ENCODE results near the gene NUDT3.

DNA sequence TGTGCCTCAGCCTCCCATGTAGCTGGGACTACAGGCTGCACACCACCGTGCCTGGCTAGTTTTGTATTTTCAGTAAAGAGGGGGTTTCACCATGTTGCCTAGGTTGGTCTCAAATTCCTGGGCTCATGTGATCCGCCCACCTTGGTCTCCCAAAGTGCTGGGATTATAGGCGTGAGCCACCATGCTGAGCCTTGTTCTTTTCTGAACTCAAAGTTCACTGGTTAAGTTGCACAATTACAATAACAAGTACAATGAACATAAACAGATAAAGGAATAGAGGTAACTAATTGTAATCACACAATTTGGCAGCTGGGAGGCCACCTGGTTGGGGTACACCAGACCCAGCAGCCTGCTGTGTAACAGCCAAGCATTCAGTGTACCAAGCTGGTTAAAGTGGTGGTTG lies 6.7 kb downstream of the NUDT3 start:
- TF ChIP-seq, protein P1, sequence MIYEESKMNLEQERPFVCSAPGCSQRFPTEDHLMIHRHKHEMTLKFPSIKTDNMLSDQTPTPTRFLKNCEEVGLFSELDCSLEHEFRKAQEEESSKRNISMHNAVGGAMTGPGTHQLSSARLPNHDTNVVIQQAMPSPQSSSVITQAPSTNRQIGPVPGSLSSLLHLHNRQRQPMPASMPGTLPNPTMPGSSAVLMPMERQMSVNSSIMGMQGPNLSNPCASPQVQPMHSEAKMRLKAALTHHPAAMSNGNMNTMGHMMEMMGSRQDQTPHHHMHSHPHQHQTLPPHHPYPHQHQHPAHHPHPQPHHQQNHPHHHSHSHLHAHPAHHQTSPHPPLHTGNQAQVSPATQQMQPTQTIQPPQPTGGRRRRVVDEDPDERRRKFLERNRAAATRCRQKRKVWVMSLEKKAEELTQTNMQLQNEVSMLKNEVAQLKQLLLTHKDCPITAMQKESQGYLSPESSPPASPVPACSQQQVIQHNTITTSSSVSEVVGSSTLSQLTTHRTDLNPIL (CRISPR knock-in tag; IDR thresholded peaks at IDR 0.05; ENCODE audit: low read depth) = no peak
- no peak for TF ChIP-seq ARNTL (CRISPR knock-in tag; IDR thresholded peaks at IDR 0.05; ENCODE audit: borderline replicate concordance, low read depth)
- no peak for TF ChIP-seq ESRRG (CRISPR knock-in tag; IDR thresholded peaks at IDR 0.05)
- no peak for TF ChIP-seq ZC3H10 (CRISPR knock-in tag; IDR thresholded peaks at IDR 0.05)
- TF ChIP-seq ZFP30 (CRISPR knock-in tag; IDR thresholded peaks at IDR 0.05) = no peak
- TF ChIP-seq, protein P2, sequence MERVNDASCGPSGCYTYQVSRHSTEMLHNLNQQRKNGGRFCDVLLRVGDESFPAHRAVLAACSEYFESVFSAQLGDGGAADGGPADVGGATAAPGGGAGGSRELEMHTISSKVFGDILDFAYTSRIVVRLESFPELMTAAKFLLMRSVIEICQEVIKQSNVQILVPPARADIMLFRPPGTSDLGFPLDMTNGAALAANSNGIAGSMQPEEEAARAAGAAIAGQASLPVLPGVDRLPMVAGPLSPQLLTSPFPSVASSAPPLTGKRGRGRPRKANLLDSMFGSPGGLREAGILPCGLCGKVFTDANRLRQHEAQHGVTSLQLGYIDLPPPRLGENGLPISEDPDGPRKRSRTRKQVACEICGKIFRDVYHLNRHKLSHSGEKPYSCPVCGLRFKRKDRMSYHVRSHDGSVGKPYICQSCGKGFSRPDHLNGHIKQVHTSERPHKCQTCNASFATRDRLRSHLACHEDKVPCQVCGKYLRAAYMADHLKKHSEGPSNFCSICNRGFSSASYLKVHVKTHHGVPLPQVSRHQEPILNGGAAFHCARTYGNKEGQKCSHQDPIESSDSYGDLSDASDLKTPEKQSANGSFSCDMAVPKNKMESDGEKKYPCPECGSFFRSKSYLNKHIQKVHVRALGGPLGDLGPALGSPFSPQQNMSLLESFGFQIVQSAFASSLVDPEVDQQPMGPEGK (CRISPR knock-in tag; IDR thresholded peaks at IDR 0.05; ENCODE audit: borderline replicate concordance) = no peak
- no peak for TF ChIP-seq RARB (CRISPR knock-in tag; IDR thresholded peaks at IDR 0.05)
- no peak for TF ChIP-seq ZFP3 (CRISPR knock-in tag; IDR thresholded peaks at IDR 0.05)
- TF ChIP-seq ZNF8 (CRISPR knock-in tag; IDR thresholded peaks at IDR 0.05) = no peak
- TF ChIP-seq, protein P3, sequence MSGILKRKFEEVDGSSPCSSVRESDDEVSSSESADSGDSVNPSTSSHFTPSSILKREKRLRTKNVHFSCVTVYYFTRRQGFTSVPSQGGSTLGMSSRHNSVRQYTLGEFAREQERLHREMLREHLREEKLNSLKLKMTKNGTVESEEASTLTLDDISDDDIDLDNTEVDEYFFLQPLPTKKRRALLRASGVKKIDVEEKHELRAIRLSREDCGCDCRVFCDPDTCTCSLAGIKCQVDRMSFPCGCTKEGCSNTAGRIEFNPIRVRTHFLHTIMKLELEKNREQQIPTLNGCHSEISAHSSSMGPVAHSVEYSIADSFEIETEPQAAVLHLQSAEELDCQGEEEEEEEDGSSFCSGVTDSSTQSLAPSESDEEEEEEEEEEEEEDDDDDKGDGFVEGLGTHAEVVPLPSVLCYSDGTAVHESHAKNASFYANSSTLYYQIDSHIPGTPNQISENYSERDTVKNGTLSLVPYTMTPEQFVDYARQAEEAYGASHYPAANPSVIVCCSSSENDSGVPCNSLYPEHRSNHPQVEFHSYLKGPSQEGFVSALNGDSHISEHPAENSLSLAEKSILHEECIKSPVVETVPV (CRISPR knock-in tag; IDR thresholded peaks at IDR 0.05) = no peak
- no peak for TF ChIP-seq OSR1 (CRISPR knock-in tag; IDR thresholded peaks at IDR 0.05)
- TF ChIP-seq BACH2 (CRISPR knock-in tag; IDR thresholded peaks at IDR 0.05; ENCODE audit: borderline replicate concordance) = no peak
- TF ChIP-seq ZNF70 (CRISPR knock-in tag; IDR thresholded peaks at IDR 0.05) = no peak
- TF ChIP-seq TCF4 (CRISPR knock-in tag; IDR thresholded peaks at IDR 0.05; ENCODE audit: borderline replicate concordance) = no peak

All from SK-N-SH treated with all-trans-retinoic acid at 6 μM for 48 hours (cell line).